ENCODE measurements around the gene GNA12.

DNA sequence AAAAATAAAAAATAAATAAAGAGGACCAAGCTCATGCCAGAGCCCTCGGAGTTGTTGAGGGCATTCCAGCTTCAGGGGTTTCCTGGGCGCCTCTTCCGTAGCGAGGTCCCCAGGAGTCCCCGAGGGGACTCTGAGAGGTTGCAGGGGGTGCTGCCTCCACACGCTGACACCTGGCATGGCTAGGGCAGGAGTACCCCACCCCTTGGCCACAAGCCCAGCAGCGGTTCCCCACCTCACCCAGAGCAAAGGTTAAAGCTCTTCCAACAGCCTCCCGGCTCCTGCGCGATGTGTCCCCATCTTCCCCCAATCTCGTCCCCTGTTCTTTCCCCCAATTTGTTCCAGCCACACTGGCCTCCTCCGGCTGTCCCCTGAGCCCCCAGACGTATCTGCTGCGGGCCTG lies 151.6 kb downstream of the GNA12 start:
- TF ChIP-seq, protein P1, sequence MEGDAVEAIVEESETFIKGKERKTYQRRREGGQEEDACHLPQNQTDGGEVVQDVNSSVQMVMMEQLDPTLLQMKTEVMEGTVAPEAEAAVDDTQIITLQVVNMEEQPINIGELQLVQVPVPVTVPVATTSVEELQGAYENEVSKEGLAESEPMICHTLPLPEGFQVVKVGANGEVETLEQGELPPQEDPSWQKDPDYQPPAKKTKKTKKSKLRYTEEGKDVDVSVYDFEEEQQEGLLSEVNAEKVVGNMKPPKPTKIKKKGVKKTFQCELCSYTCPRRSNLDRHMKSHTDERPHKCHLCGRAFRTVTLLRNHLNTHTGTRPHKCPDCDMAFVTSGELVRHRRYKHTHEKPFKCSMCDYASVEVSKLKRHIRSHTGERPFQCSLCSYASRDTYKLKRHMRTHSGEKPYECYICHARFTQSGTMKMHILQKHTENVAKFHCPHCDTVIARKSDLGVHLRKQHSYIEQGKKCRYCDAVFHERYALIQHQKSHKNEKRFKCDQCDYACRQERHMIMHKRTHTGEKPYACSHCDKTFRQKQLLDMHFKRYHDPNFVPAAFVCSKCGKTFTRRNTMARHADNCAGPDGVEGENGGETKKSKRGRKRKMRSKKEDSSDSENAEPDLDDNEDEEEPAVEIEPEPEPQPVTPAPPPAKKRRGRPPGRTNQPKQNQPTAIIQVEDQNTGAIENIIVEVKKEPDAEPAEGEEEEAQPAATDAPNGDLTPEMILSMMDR (IDR thresholded peaks at IDR 0.05 in 4 of 5, conservative IDR thresholded peaks at IDR 0.05 in 1 of 5), result no peak
- TF ChIP-seq POLR2A (IDR thresholded peaks at IDR 0.05), result no peak
